OCI-LY7 (cell line): Measurements from ENCODE around the gene MTHFSD. TPM values are rescaled to one million over a fixed set of nuclear protein-coding genes. Genes with fewer than 3 reads are reported as not detected.

Source experiments
- BruUV-seq: library from RNA; stranded (reverse); fragments of 400-500 nt; replicated peaks from 2 replicates; lab custom pipeline; 2021; lab: Mats Ljungman, UMichigan
- CTCF ChIA-PET: fragments of 300-600 bp; sonication (Branson Sonifier 250); formaldehyde crosslinking; loops from one replicate; lab custom pipeline; 2022; ENCODE audit warnings: antibody characterized with exemption; ENCODE audit not compliant: unreplicated experiment; lab: Charles Lee
- POLR2A ChIA-PET: fragments of 300-600 bp; sonication (Branson Sonifier 250); formaldehyde crosslinking; loops from one replicate; lab custom pipeline; 2022; ENCODE audit warnings: antibody characterized with exemption; lab: Charles Lee
- DNase-seq: peaks from one replicate; pipeline ENCODE4 v3.0.0-alpha.2; 2015; ENCODE audit warnings: low spot score
- H2AFZ ChIP-seq: fragments of 200-600 bp; sonication (generic), shearing (Covaris generic); 2 replicates; pipeline ENCODE4 v1.6.1; 2014; ENCODE audit warnings: mild to moderate bottlenecking, antibody characterized with exemption, low read length, moderate library complexity
- H3K27ac ChIP-seq: fragments of 200-600 bp; sonication (generic); 2 replicates; pipeline ENCODE4 v1.5.1; 2014; ENCODE audit warnings: mixed run types, low read depth, mild to moderate bottlenecking, moderate library complexity, low read length, inconsistent platforms; ENCODE audit not compliant: poor library complexity, severe bottlenecking
- H3K36me3 ChIP-seq: fragments of 200-600 bp; sonication (generic); 2 replicates; pipeline ENCODE4 v1.6.1; 2014; ENCODE audit warnings: mild to moderate bottlenecking, antibody characterized with exemption, low read length, moderate library complexity, mixed read lengths; ENCODE audit not compliant: insufficient read depth
- H3K4me1 ChIP-seq: fragments of 200-600 bp; sonication (generic); 2 replicates; pipeline ENCODE4 v1.5.1; 2014; ENCODE audit warnings: mild to moderate bottlenecking, low read length; ENCODE audit not compliant: insufficient read depth, poor library complexity, severe bottlenecking
- H3K4me2 ChIP-seq: fragments of 200-600 bp; sonication (generic); 2 replicates; pipeline ENCODE4 v1.6.1; 2014; ENCODE audit warnings: mild to moderate bottlenecking, low read length
- H3K4me3 ChIP-seq: fragments of 200-600 bp; sonication (generic); 2 replicates; pipeline ENCODE4 v1.5.1; 2014; ENCODE audit warnings: mild to moderate bottlenecking, low read depth, low read length; ENCODE audit not compliant: poor library complexity, severe bottlenecking
- H3K79me2 ChIP-seq: fragments of 200-600 bp; sonication (generic); 2 replicates; pipeline ENCODE4 v1.6.1; 2016; ENCODE audit warnings: low read depth, mild to moderate bottlenecking, low read length, moderate library complexity, mixed read lengths; ENCODE audit not compliant: insufficient read depth
- H3K9me2 ChIP-seq: fragments of 200-600 bp; sonication (generic); 2 replicates; pipeline ENCODE4 v1.6.1; 2016; ENCODE audit warnings: mild to moderate bottlenecking, low read length, mixed read lengths; ENCODE audit not compliant: insufficient read depth
- H3K9me3 ChIP-seq: fragments of 200-600 bp; sonication (generic); 2 replicates; pipeline ENCODE4 v1.6.1; 2014; ENCODE audit warnings: mild to moderate bottlenecking, mixed run types, low read length, mixed read lengths
- H4K20me1 ChIP-seq: fragments of 200-600 bp; sonication (generic); 2 replicates; pipeline ENCODE4 v1.6.1; 2014; ENCODE audit warnings: mild to moderate bottlenecking, antibody characterized with exemption, low read length, moderate library complexity, mixed read lengths; ENCODE audit not compliant: insufficient read depth
- EZH2phosphoT487 ChIP-seq: fragments of 200-600 bp; sonication (generic); IDR thresholded peaks from 2 replicates; pipeline ENCODE4 v1.6.1; 2018; ENCODE audit warnings: low read depth, borderline replicate concordance, mild to moderate bottlenecking, mixed run types, antibody characterized with exemption, low read length, moderate library complexity, mixed read lengths
- intact Hi-C: fragments of 100-400 bp; cut with micrococcal nuclease; formaldehyde crosslinking; loops from one replicate; pipeline ENCODE4 v1.10.0; 2022; ENCODE audit not compliant: unreplicated experiment
- total RNA-seq, 2 experiments: library from RNA; depleted of rRNA in 1 of 2; stranded (reverse); fragments of >200 nt in 1 of 2; shearing (Covaris generic) in 1 of 2; gene quantifications; 2 replicates each; pipeline ENCODE4 v1.2.3, GENCODE V29; 2014 to 2022
- TF ChIP-seq, protein P1 (sequence below): fragments of 200-600 bp; sonication (generic); conservative IDR thresholded peaks from 2 replicates; pipeline ENCODE4 v1.5.1; 2014; ENCODE audit warnings: mild to moderate bottlenecking, antibody characterized with exemption, low read length, moderate library complexity, mixed read lengths

The MTHFSD gene
- total RNA-seq, 2 experiments from 2014 or later = 12.2 to 26.0 TPM

DNA sequence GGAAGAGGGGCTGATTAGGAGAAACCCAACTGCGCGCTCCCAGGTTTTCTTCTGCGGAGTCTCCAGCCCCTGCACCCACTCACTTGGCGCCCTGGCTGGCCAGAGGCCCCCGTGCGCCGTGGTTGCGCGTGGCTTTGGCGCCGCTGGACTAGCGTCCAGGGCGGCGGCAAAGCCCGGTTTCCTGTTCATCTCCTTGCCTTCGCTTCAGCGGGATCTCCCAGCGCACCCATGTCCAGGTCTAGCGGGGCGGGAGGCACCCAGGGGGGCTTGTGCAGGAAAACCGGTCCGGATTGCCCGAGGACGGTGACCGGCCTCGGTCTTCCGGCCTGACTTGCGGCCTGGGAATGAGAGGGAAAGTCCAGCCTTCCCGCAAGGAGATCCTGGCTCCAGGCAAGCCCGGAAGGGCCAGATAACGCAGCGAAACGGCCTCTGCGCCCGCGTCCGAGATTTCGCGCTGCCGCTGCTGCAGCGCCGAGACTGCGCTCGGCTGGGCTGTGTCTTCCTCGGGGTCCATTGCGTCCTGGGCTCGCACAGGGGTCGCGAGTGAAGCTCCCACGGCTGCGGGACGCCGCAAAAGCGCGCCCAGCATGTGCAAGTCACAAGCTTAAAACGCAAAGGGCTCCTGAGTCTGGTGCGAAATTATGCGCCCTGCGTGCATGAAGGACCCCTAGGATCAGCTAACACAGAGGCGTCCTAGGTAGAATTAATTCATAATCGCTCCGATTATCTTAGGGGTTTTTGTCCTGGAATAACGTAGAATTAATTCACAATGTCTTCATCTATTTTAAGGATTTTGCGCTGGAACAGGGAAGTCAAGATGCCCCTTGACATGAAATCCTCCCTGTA, 39.0 kb downstream of the MTHFSD start:
- no peak for TF ChIP-seq EZH2phosphoT487
- TF ChIP-seq, protein P1, sequence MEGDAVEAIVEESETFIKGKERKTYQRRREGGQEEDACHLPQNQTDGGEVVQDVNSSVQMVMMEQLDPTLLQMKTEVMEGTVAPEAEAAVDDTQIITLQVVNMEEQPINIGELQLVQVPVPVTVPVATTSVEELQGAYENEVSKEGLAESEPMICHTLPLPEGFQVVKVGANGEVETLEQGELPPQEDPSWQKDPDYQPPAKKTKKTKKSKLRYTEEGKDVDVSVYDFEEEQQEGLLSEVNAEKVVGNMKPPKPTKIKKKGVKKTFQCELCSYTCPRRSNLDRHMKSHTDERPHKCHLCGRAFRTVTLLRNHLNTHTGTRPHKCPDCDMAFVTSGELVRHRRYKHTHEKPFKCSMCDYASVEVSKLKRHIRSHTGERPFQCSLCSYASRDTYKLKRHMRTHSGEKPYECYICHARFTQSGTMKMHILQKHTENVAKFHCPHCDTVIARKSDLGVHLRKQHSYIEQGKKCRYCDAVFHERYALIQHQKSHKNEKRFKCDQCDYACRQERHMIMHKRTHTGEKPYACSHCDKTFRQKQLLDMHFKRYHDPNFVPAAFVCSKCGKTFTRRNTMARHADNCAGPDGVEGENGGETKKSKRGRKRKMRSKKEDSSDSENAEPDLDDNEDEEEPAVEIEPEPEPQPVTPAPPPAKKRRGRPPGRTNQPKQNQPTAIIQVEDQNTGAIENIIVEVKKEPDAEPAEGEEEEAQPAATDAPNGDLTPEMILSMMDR = no peak
- H3K36me3 ChIP-seq = no peaks in the 10 kb centered on the region
- CTCF ChIA-PET = no interaction called here
- no peaks in the 10 kb centered on the region for H3K79me2 ChIP-seq
- no peaks in the 10 kb centered on the region for H3K4me1 ChIP-seq
- no peak overlapping the region for H3K4me2 ChIP-seq
- POLR2A ChIA-PET = interaction anchor here (0.6 kb wide), 1 partner anchor 20 kb away, joined by 3 read pairs; no protein-coding TSS in a partner anchor
- DNase-seq = no peak
- intact Hi-C loops = no loop called here
- H2AFZ ChIP-seq = no peak overlapping the region
- no peak overlapping the region for H3K27ac ChIP-seq
- H3K9me3 ChIP-seq = no peaks in the 10 kb centered on the region
- H3K9me2 ChIP-seq = no peaks in the 10 kb centered on the region
- no peak overlapping the region for H3K4me3 ChIP-seq
- no peaks in the 10 kb centered on the region for H4K20me1 ChIP-seq
- no TSS peak for BruUV-seq

DNA sequence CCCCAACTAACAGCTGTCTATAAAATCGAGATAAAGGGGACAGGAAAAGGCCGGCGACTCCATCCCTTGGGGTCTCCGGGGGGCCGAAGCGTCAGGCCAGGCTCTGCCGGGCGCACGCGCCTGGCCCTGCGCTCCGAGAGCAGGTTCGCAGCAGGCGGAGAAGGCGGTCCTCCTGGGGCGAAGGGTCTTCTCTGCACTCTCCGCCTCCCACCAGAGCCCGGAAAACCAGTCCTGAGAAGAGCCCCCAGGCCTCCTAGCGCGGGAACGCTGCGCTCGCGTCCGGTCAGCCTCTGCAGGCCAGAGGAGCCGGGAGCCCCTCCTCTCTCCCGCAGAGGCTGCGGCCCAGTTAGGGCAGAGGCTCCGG, 39.6 kb downstream of the MTHFSD start:
- Histone ChIP-seq H3K9me3 (no peaks in the 10 kb centered on the region), H2AFZ (no peak overlapping the region), H3K27ac (no peak overlapping the region), H3K4me3 (no peak overlapping the region), H4K20me1 (no peaks in the 10 kb centered on the region), H3K36me3 (no peaks in the 10 kb centered on the region), H3K79me2 (no peaks in the 10 kb centered on the region), H3K4me1 (no peaks in the 10 kb centered on the region), H3K9me2 (no peaks in the 10 kb centered on the region), H3K4me2 (no peak overlapping the region)
- DNase-seq = no peak
- ChIA-PET POLR2A (no interaction called here), CTCF (no interaction called here)
- intact Hi-C loops = no loop called here
- TF ChIP-seq, protein P1 = no peak
- no peak for TF ChIP-seq EZH2phosphoT487
- BruUV-seq = no TSS peak
